Adrenal gland (tissue), 12 donors: Measurements from ENCODE around the gene SSBP2. TPM values are rescaled to one million over a fixed set of nuclear protein-coding genes. Genes with fewer than 3 reads are reported as not detected.

Experiments
- DNase-seq, 7 donors: peaks; one replicate each; pipeline ENCODE4 v3.0.0-alpha.2; 2019 to 2020
- H3K27ac ChIP-seq, 5 donors: fragments of 200-600 bp; sonication (generic) in 4 of 5; 1 replicate in 3 of 5; 2 replicates in 2 of 5; pipeline versions ENCODE4 v1.5.1 to v1.8.0; 2016 to 2020; ENCODE audit warnings: mild to moderate bottlenecking in 1 of 5
- H3K27me3 ChIP-seq: fragments of 200-600 bp; 2 replicates; pipeline ENCODE4 v1.8.0; 2021
- H3K36me3 ChIP-seq, 2 donors: fragments of 200-600 bp; replicated peaks in 1 of 2; 1 replicate in 1 of 2; 2 replicates in 1 of 2; pipeline versions ENCODE4 v1.5.1 to v1.8.0; 2018 to 2022
- H3K4me1 ChIP-seq, 2 donors: fragments of 200-600 bp; replicated peaks in 1 of 2; 1 replicate in 1 of 2; 2 replicates in 1 of 2; pipeline versions ENCODE4 v1.5.1 to v1.8.0; 2018 to 2021
- H3K4me3 ChIP-seq, 4 donors: fragments of 200-600 bp; sonication (generic) in 3 of 4; one replicate each; pipeline ENCODE4 v1.5.1; 2016 to 2018
- H3K9me3 ChIP-seq, 3 donors: fragments of 200-600 bp; sonication (generic) in 1 of 3; replicated peaks in 1 of 3; 1 replicate in 2 of 3; 2 replicates in 1 of 3; pipeline versions ENCODE4 v1.5.1 to v1.8.0; 2016 to 2021
- CTCF ChIP-seq, 6 experiments: fragments of 450-650 bp in 4 of 6; fragments of 200-600 bp in 2 of 6; sonication (generic) in 1 of 6; IDR thresholded peaks; 1 replicate in 5 of 6; 2 replicates in 1 of 6; pipeline versions ENCODE4 v1.5.1 to v1.8.0; 2016 to 2021; ENCODE audit warnings: antibody characterized with exemption in 6 of 6, mild to moderate bottlenecking in 2 of 6, moderate library complexity in 1 of 6
- POLR2A ChIP-seq, 2 donors: fragments of 450-650 bp; IDR thresholded peaks; one replicate each; pipeline ENCODE4 v1.6.1; 2017; ENCODE audit warnings: antibody characterized with exemption in 2 of 2, mild to moderate bottlenecking in 2 of 2, moderate library complexity in 1 of 2
- WGBS, 4 donors: extraction: QIAGEN DNeasy Blood & Tissue Kit in 2 of 4; methylation state at CpG; one replicate each; pipeline versions ENCODE4 v1.1.5 to v1.1.7; 2013 to 2017; 5-methylcytosine and 5-hydroxymethylcytosine counted together
- intact Hi-C, 2 donors: fragments of 100-400 bp; cut with DNase I; formaldehyde crosslinking; loops; one replicate each; pipeline versions ENCODE4 v1.14.1 to v1.15.0; 2022 to 2023
- polyA plus RNA-seq, 3 donors: library from polyadenylated mRNA; stranded (reverse); fragments of 200-250 nt in 2 of 3; fragments of 350-450 nt in 1 of 3; fragmentation: Illumina TruSeq in 1 of 3; extraction: RNeasy Lipid Tissue Mini Kit (QIAGEN cat#74804) in 1 of 3; gene quantifications; one replicate each; pipeline ENCODE4 v1.2.3, GENCODE V29; 2013 to 2014
- total RNA-seq, 9 donors: library from RNA; depleted of rRNA in 4 of 9; stranded (reverse); fragments of >200 nt in 4 of 9; fragments of 120-200 nt in 1 of 9; fragmentation: NEBNext Ultra II Directional in 1 of 9; extraction: Animal tissue kit (Norgen Biotek cat#: 25700) in 1 of 9; gene quantifications; one replicate each; pipeline versions ENCODE4 v1.1.0 to v1.2.4, GENCODE V29; 2013 to 2023
- donor health status: healthy with polysubstance abuse.
- donor health status: Bipolar disorder and iron deficiency.
- donor health status: DM: yes; HTN: yes; CAD: no.
- donor health status: DM: no; HTN: no; CAD: no.
- donor health status: DM: no; HTN: no; CAD: no.
- donor health status: DM: yes; HTN: yes; CAD: no.

Gene SSBP2
- total and polyA plus RNA-seq, 12 donors = 16.2 to 424 (median 25.4) TPM

- WGBS, 4 donors = 80 to 93% (median 84%) methylated on average over 2 of the region's 2 CpGs
- TF ChIP-seq POLR2A (IDR thresholded peaks at IDR 0.05) = no peak
- no peak for TF ChIP-seq CTCF (IDR thresholded peaks at IDR 0.05)
- no peaks in the 10 kb centered on the region for H3K27me3 ChIP-seq
- H3K36me3 ChIP-seq = no peaks in the 10 kb centered on the region
- intact Hi-C loops = no loop called here
- no peak overlapping the region for H3K4me3 ChIP-seq
- no peaks in the 10 kb centered on the region for H3K9me3 ChIP-seq
- no peak overlapping the region for H3K27ac ChIP-seq
- no peak for DNase-seq
- peaks cover 3% of the 10 kb centered on the region in 2 donors for H3K4me1 ChIP-seq
Measured at GRCh38 chr5:81747030-81747429, 3.9 kb downstream of the SSBP2 start.

- H3K27ac ChIP-seq = no peak overlapping the region
- no peak for DNase-seq
- H3K4me1 ChIP-seq = no peaks in the 10 kb centered on the region
- H3K4me3 ChIP-seq = no peak overlapping the region
- WGBS, 4 donors = 98 to 100% (median 100%) methylated on average over 2 of the region's 2 CpGs
- intact Hi-C loops = no loop called here
- no peaks in the 10 kb centered on the region for H3K36me3 ChIP-seq
- H3K9me3 ChIP-seq = no peaks in the 10 kb centered on the region
- no peaks in the 10 kb centered on the region for H3K27me3 ChIP-seq
- TF ChIP-seq CTCF (IDR thresholded peaks at IDR 0.05) (no peak), POLR2A (IDR thresholded peaks at IDR 0.05) (no peak)
Measured at GRCh38 chr5:81740758-81741157, 10.1 kb downstream of the SSBP2 start.

- H3K9me3 ChIP-seq = no peaks in the 10 kb centered on the region
- no peak overlapping the region for H3K27ac ChIP-seq
- TF ChIP-seq POLR2A (IDR thresholded peaks at IDR 0.05) (no peak), CTCF (IDR thresholded peaks at IDR 0.05) (no peak)
- no peak overlapping the region for H3K4me3 ChIP-seq
- intact Hi-C loops = no loop called here
- no peak for DNase-seq
- H3K36me3 ChIP-seq = no peaks in the 10 kb centered on the region
- WGBS, 4 donors = 92 to 96% (median 94%) methylated on average over 2 of the region's 2 CpGs
- no peaks in the 10 kb centered on the region for H3K4me1 ChIP-seq
- H3K27me3 ChIP-seq = no peaks in the 10 kb centered on the region
Measured at GRCh38 chr5:81739291-81739690, 11.6 kb downstream of the SSBP2 start.

- 77 to 92% (median 88%) methylated on average over 1 of the region's 1 CpG for WGBS, 4 donors
- H3K27ac ChIP-seq = no peak overlapping the region
- H3K36me3 ChIP-seq = no peaks in the 10 kb centered on the region
- DNase-seq = no peak
- intact Hi-C loops = no loop called here
- H3K27me3 ChIP-seq = no peaks in the 10 kb centered on the region
- H3K9me3 ChIP-seq = no peaks in the 10 kb centered on the region
- no peaks in the 10 kb centered on the region for H3K4me1 ChIP-seq
- no peak overlapping the region for H3K4me3 ChIP-seq
- TF ChIP-seq CTCF (IDR thresholded peaks at IDR 0.05) = no peak
- TF ChIP-seq POLR2A (IDR thresholded peaks at IDR 0.05) = no peak
Measured at GRCh38 chr5:81729276-81729675, 21.6 kb downstream of the SSBP2 start.
